VCaP (cell line): Measurements from ENCODE around the gene GK.

Experiments used
- H3K27ac ChIP-seq: fragments of 450-650 bp; 2 replicates; pipeline ENCODE4 v1.5.1; 2017
- TF ChIP-seq, protein P1 (sequence below): fragments of 450-650 bp; conservative IDR thresholded peaks from 2 replicates; pipeline ENCODE4 v1.5.1; 2017; ENCODE audit warnings: mild to moderate bottlenecking, moderate library complexity

Gene GK

DNA sequence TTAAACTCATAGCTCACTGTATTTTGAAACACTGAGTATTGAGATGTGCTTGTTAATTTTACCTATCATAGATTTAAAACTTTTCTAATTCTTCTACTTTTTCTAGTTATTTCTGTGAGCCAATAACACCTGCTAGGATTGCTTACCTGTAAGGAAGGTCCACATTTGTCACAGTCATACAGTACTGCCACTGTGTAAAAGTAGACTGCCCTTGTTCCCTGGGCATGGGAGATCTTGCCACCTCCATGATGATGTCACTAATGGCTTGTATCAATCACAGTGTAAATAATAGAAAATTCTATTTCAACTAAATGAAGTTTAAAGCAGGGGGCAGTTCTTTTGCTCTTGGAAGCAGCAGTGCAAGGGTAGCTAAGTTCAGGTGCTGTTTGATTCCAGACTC lies 35.9 kb downstream of the GK start:
- no peak overlapping the region for H3K27ac ChIP-seq
- TF ChIP-seq, protein P1, sequence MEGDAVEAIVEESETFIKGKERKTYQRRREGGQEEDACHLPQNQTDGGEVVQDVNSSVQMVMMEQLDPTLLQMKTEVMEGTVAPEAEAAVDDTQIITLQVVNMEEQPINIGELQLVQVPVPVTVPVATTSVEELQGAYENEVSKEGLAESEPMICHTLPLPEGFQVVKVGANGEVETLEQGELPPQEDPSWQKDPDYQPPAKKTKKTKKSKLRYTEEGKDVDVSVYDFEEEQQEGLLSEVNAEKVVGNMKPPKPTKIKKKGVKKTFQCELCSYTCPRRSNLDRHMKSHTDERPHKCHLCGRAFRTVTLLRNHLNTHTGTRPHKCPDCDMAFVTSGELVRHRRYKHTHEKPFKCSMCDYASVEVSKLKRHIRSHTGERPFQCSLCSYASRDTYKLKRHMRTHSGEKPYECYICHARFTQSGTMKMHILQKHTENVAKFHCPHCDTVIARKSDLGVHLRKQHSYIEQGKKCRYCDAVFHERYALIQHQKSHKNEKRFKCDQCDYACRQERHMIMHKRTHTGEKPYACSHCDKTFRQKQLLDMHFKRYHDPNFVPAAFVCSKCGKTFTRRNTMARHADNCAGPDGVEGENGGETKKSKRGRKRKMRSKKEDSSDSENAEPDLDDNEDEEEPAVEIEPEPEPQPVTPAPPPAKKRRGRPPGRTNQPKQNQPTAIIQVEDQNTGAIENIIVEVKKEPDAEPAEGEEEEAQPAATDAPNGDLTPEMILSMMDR = no peak

DNA sequence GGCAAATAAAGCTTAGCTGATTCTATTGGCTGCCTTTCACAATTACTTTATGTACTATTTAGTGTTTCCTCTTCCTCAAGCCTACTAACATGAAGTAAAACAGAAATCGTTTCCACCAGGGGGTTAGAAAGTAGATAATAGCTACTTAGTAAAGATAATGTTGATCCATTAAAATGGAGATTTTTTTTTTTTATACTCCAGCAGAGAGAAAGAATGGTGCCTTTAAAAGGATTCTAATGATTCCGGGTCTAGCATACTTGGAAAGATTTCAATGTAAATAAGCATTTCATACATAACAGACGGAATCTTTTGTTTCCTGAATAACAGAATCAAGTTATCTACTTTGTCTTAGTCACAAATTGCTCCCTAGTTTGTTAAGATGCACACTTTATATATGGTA lies 37.1 kb downstream of the GK start:
- TF ChIP-seq, protein P1 = no peak
- no peak overlapping the region for H3K27ac ChIP-seq

GRCh38 chrX:30693999-30694650 lies 40.9 kb downstream of the GK start:
- TF ChIP-seq, protein P1 = no peak
- H3K27ac ChIP-seq = no peak overlapping the region

- TF ChIP-seq, protein P1 = no peak
- H3K27ac ChIP-seq = no peak overlapping the region
These were observed 49.5 kb downstream of the GK start for GRCh38 chrX:30702736-30703135.

GRCh38 chrX:30706216-30706775 lies 53.1 kb downstream of the GK start:
- TF ChIP-seq, protein P1 = no peak
- H3K27ac ChIP-seq = no peak overlapping the region

DNA sequence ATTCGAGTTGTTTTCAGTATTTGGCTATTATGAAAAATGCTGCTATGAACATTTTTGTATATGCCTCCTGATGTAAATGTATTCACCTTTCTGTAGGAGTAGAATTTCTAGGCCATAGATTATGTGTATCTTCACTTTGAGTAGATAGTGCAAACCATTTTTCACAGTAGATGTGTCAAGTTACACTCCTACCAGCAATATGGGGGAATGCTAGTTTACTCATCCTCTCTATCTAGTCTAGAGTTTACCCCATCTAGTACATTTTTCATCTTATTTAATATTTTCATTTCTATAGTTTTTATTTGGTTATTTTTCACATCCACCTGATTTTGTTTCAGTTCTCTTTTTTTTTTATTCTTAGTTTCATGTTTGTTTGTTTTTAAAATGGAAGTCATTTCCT lies 59.0 kb downstream of the GK start:
- TF ChIP-seq, protein P1 = no peak
- peak overlapping the region; percentile 68 for H3K27ac ChIP-seq

DNA sequence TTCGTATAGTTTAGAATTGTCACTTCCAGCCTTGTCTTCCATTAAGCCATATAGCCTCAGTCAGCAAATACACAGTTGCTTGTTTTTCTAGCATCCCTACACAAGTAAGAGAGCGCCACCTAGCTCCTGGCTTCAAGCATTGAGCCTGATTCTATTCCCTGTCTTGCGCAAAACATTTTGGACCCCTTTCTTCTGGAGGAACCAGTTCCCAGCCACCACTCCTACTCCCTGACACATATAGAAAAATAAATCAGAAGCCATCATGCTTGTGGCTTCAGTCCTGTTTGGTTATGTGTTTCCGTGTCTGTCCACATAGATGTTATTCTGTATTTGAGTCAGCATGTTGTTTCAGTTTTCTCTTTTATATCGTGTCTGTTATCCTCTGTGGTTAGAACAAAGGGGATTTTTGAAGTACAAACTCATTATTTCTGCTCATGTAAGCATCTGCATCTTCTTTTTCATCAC lies 59.9 kb downstream of the GK start:
- peak overlapping the region; percentile 68; the same call in 1 of the 2 replicates for H3K27ac ChIP-seq
- TF ChIP-seq, protein P1 = peak; percentile 81
